ENCODE measurements around the gene OR52K1. TPM values are rescaled to one million over a fixed set of nuclear protein-coding genes. Genes with fewer than 3 reads are reported as not detected.

The OR52K1 gene
- total RNA-seq, 1 donor from 2014 or later, result not detected

Other genes starting within 250 kb of the OR52K1 start
- not detected for gene OR52B4, start 114.3 kb upstream of the OR52K1 start, total RNA-seq
- gene TRIM21, start 88.9 kb upstream of the OR52K1 start, total RNA-seq, result 5.9 TPM
- gene OR52K2, start 33.4 kb upstream of the OR52K1 start, total RNA-seq, result not detected
- not detected for gene OR52M1, start 62.5 kb downstream of the OR52K1 start, total RNA-seq
- not detected for gene OR52I2, start 99.1 kb downstream of the OR52K1 start, total RNA-seq
- gene OR52I1, start 111.4 kb downstream of the OR52K1 start, total RNA-seq, result not detected
- 7.8 TPM for gene TRIM68, start 125.6 kb downstream of the OR52K1 start, total RNA-seq
- not detected for gene OR51D1, start 154.8 kb downstream of the OR52K1 start, total RNA-seq
- 1.00 TPM for gene OR51E1, start 161.3 kb downstream of the OR52K1 start, total RNA-seq
- gene OR51E2, start 215.2 kb downstream of the OR52K1 start, total RNA-seq, result not detected
- gene MMP26, start 222.1 kb downstream of the OR52K1 start, total RNA-seq, result not detected